ENCODE measurements around the gene HABP4.

HABP4 gene

GRCh38 chr9:96476591-96476990 is 26.6 kb downstream of the HABP4 start:
- DNase-seq (ENCODE audit: low read depth), result no peak

- DNase-seq (ENCODE audit: low read depth), result peak; percentile 39
Measured at GRCh38 chr9:96478829-96479371, 28.9 kb downstream of the HABP4 start.

DNA sequence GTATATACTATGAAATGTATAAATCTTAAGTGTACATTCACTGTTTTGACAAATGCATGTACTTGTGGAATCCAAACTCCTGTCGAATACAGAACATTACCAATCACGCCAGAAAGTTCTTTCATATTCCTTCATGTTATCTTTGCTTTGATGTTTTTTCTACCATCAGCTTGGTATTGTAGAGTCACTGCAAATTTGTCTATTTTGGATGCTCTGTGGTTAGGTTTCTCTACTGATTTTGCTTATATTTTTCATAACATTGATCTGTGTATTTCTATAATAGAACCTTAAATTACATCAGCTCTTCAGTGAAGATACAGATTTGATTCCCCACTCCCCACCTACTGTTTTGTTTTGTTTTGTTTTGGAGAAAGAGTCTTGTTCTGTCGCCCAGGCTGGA is 30.8 kb downstream of the HABP4 start:
- DNase-seq (ENCODE audit: low read depth), result no peak

GRCh38 chr9:96482476-96482875 is 32.5 kb downstream of the HABP4 start:
- no peak for DNase-seq (ENCODE audit: low read depth)

- no peak for DNase-seq (ENCODE audit: low read depth)
Measured at GRCh38 chr9:96483197-96483596, 33.2 kb downstream of the HABP4 start.

- peak; percentile 54 for DNase-seq (ENCODE audit: low read depth)
Measured at GRCh38 chr9:96483733-96484390, 33.9 kb downstream of the HABP4 start.

- DNase-seq (ENCODE audit: low read depth), result no peak
Measured at GRCh38 chr9:96484521-96484931, 34.6 kb downstream of the HABP4 start.

- no peak for DNase-seq (ENCODE audit: low read depth)
Measured at GRCh38 chr9:96485280-96485679, 35.3 kb downstream of the HABP4 start.

GRCh38 chr9:96486386-96487028 is 36.5 kb downstream of the HABP4 start:
- peak; percentile 93 for DNase-seq (ENCODE audit: low read depth)

DNA sequence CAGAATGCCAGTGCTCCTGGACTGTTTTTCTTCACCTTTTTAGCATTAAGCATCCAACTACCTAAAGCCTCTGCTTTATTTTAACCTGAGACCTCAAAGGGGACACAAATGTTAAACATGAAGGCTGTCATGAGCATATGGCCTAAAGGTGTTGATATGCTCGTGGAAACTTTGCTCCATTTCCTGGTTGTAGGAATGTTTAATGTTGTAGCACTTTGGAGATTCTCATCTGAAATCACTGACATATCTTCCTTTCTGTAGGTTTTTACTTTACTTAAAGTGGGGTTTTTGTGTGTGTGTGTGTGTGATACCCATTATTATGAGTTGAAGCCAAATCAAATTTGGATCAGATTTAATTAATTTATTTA is 37.0 kb downstream of the HABP4 start:
- no peak for DNase-seq (ENCODE audit: low read depth)

- DNase-seq (ENCODE audit: low read depth), result peak; percentile 31
Measured at GRCh38 chr9:96487949-96488348, 38.0 kb downstream of the HABP4 start.

DNA sequence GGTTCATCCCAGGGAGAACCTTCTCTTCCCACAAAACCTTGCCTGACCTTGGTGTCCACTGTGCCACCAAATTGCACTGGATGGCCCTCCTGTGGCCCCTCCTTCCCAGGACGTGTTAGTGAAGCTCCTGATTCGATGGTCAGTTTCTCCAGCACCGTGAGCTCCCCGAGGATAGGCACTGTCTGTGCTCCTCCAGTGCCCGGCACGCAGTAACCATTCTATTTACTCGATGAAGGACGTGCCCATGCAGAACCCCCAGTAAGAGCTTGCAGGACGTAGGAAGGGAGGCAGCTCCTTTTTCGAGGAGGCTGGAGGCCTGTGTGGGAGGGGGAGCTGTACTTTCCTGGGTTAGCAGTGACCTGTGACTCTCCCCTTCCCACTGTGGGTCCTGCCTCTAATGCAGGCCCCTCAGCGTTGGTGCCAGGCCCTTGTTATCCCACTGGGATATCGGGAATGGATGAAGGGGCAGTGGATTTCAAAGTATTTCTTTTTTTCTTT is 39.6 kb downstream of the HABP4 start:
- no peak for DNase-seq (ENCODE audit: low read depth)

DNA sequence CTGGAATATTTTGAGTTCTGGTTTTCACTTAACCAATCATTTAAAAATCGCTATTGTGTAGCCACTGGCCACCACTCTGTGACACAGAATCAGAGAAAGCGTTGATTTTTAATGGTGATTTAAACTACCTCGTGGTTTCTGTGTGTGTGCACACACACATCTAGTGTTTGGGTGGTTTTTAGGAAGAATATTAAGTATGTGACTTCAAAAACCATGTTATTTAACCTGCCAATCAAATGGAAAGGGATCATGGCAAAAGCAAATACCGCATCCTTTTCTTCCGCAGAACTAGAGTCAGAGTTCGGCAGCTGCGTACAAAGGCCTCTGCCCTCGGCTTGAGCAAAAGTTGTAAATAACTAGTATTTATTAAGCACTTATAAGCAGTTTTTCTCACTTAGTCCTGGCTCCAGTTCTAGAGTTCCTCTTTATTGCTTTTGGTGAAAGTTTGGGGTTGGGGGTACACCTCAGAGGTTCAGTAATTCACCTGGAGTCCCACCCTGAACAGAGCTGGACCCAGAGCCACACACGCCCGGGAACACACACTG is 40.6 kb downstream of the HABP4 start:
- no peak for DNase-seq (ENCODE audit: low read depth)

DNA sequence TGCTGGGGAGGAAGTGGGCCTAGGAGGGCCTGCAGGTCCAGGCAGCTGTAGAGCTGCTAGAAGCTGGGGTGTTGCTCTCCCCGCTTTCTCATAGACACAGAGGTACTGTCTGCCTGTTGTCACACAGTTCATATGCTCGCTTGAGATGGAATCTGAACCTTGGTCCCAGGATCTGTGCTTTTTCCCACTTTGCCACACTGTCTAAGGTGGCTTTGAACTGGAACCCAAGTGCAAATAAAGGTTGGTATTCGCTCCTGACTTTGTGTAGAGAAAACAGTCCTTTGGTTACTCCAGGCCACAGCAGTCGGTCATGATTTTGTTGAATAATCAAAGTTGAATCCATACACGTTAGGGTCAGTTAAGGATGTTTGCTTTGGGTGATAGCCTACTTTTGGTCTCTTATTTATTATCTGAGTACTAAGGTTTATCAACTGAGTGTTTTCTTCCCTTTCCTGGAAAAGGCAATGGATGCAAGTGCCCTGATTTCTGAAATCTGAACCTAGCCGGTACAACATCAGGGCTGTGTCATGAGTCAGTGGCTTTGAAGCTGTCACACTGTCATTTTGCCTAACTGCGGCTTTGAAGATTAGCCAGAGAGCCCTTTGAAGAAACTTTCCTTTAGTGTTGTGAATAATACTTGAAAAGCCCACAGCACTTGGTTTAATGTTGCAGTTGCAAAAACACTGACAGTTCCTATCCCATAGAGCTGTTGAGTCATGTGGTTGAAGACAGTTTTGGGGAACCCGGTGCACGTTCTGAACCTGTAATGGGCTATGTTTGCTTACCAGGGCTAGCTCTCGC is 41.3 kb downstream of the HABP4 start:
- DNase-seq (ENCODE audit: low read depth), result peak; percentile 47

- DNase-seq (ENCODE audit: low read depth), result no peak
Measured at GRCh38 chr9:96491880-96492525, 42.0 kb downstream of the HABP4 start.

GRCh38 chr9:96492993-96493531 is 43.1 kb downstream of the HABP4 start:
- no peak for DNase-seq (ENCODE audit: low read depth)

GRCh38 chr9:96493757-96494156 is 43.8 kb downstream of the HABP4 start:
- no peak for DNase-seq (ENCODE audit: low read depth)

DNA sequence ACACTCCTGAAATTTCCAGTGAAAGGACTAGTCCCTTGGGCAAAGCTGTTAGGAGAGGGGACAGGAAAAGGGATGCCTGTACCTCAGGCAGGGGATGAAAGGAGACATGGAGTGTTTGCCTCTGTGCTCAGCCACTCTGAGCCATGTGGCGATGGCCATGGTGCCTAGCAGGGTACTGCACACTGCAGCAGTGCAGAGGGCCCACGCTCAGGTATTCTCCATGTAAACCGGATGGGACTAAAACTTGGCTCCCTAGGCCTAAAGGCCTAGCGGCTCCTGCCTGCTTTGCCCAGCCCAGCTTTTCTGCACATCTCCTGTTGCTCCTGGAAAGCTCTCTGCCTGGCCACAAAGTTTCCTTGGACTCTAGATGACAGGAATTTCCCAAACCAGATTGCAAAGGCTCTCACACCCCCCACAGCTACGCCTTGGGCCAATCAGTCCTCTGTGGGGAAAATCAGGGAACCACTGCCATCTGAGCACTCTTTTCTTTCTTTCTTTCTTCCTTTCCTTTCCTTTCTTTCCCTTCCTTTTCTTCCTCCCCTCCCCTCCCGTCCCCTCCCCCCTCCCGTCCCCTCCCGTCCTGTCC is 44.3 kb downstream of the HABP4 start:
- peak; percentile 65 for DNase-seq (ENCODE audit: low read depth)

DNA sequence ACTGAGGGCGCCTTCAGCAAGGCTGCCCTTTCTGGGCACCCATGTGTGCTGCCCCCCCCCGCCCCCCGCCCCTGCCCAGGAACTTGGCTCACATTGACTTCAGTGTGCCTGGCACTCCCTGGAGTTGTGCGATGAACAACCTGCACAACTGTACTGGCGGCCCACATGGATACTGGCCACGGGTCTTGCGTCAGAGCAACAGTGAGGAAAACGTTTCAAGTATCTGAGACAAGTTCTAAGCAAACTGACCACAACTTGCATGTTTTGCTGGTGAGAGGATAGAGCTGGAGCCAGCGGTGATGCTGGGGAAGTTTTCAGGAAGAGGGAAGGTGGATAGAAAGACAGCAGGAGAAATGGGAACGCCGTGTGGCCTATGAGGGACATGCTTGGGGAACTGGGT is 45.4 kb downstream of the HABP4 start:
- DNase-seq (ENCODE audit: low read depth), result peak; percentile 94

DNA sequence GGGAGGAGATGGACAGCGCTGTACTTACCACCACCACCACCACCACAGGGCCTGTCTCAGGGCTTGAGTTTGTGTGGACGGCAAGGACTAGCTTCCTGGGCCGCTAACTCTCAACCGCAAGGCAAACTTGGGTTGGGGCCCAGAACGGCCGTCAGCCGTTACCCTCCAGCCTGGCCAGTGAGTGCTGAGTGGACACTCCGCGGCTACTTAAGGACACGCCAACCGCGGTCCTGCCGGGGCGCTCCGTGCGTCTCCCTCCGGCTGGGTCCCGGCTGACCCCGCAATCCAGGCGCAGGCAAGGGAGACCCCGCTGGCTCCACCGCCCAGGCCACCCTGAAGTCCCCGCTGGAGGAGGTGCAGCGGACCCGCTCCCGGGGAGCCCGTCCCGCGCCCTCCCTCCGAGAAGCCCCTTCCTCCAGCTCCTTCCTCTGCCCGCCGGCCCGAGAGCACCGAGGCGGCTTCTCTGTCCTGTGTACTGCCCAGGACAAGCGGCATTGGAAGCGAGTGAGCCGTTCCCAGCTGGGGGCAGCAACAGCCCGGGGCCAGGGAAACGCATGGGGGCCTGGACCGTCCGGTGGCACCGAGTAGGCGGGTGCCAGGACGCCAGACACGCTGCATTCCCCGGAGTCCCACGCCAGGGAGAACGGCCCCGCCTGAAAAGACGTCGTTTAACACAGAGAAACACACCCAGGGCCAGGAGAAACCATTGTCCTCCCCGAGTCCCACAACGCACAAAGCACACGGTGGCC is 46.6 kb downstream of the HABP4 start:
- no peak for DNase-seq (ENCODE audit: low read depth)

DNA sequence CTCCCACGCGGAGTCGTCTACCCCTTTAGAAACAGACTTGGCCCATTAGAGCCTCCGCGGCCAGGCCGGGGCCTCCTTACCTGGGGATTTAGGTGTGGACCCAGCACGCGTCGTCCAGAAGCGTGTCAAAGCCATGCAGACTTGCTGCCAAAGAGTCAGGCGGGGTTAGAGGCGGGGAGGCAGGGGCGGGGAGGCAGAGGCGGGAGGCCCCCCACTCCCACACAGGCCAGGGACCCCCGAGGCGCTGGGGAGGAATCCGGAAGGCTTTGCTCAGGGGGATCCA is 47.1 kb downstream of the HABP4 start:
- DNase-seq (ENCODE audit: low read depth), result no peak
